GM13976 (cell line): Measurements from ENCODE around the gene GATA5.

Experiments
- DNase-seq: peaks from one replicate; pipeline ENCODE4 v3.0.0; 2012; ENCODE audit warnings: low spot score
- CTCF ChIP-seq: IDR thresholded peaks from 2 replicates; pipeline ENCODE4 v1.5.1; 2012; ENCODE audit warnings: borderline replicate concordance, mild to moderate bottlenecking; ENCODE audit not compliant: insufficient read depth; ENCODE audit errors: extremely low read depth, missing control alignments, control extremely low read depth
- in situ Hi-C: fragments of 300-500 bp; cut with MboI; formaldehyde crosslinking; loops from one replicate; pipeline ENCODE4 v1.12.0; 2022; ENCODE audit warnings: low sequenced_read_pairs, mixed read lengths, inconsistent platforms; ENCODE audit not compliant: unreplicated experiment

GATA5 gene

GRCh38 chr20:62500237-62500864, 24.6 kb upstream of the GATA5 start:
- DNase-seq, result peak; percentile 87
- TF ChIP-seq CTCF, result peak; percentile 91
- in situ Hi-C loops, result loop anchor here (10.0 kb wide), 1 partner anchor 114 kb away; no protein-coding TSS in a partner anchor

- TF ChIP-seq CTCF, result no peak
- in situ Hi-C loops, result loop anchor here (10.0 kb wide), 1 partner anchor 115 kb away; no protein-coding TSS in a partner anchor
- DNase-seq, result no peak
Observed at GRCh38 chr20:62499758-62500236, 24.0 kb upstream of the GATA5 start.

GRCh38 chr20:62498874-62499273, 23.1 kb upstream of the GATA5 start:
- no peak for TF ChIP-seq CTCF
- no peak for DNase-seq
- in situ Hi-C loops, result no loop called here

GRCh38 chr20:62496568-62497218, 20.9 kb upstream of the GATA5 start:
- in situ Hi-C loops, result no loop called here
- peak; percentile 75 for DNase-seq
- peak; percentile 55 for TF ChIP-seq CTCF

- DNase-seq, result no peak
- in situ Hi-C loops, result no loop called here
Observed at GRCh38 chr20:62495749-62496567, 20.2 kb upstream of the GATA5 start.

More at GRCh38 chr20:62495749-62496567, 20.2 kb upstream of the GATA5 start:
- no peak for TF ChIP-seq CTCF
